ENCODE data around the gene NEURL1.

NEURL1 gene

GRCh38 chr10:103557455-103557854, 64.0 kb downstream of the NEURL1 start:
- DNase-seq (ENCODE audit: extremely low read depth in 1 of 2, low read depth in 1 of 2) = no peak

- no peak for DNase-seq (ENCODE audit: extremely low read depth in 1 of 2, low read depth in 1 of 2)
Observed at GRCh38 chr10:103558911-103559310, 65.4 kb downstream of the NEURL1 start.

GRCh38 chr10:103559776-103560175, 66.3 kb downstream of the NEURL1 start:
- DNase-seq (ENCODE audit: extremely low read depth in 1 of 2, low read depth in 1 of 2) = no peak

- DNase-seq (ENCODE audit: extremely low read depth in 1 of 2, low read depth in 1 of 2) = no peak
Observed at GRCh38 chr10:103560886-103561285, 67.4 kb downstream of the NEURL1 start.

- no peak for DNase-seq (ENCODE audit: extremely low read depth in 1 of 2, low read depth in 1 of 2)
Observed at GRCh38 chr10:103562383-103562782, 68.9 kb downstream of the NEURL1 start.

- no peak for DNase-seq (ENCODE audit: extremely low read depth in 1 of 2, low read depth in 1 of 2)
Observed at GRCh38 chr10:103563231-103564115, 70.0 kb downstream of the NEURL1 start.

GRCh38 chr10:103564116-103564501, 70.6 kb downstream of the NEURL1 start:
- DNase-seq (ENCODE audit: extremely low read depth in 1 of 2, low read depth in 1 of 2) = no peak

- DNase-seq (ENCODE audit: extremely low read depth in 1 of 2, low read depth in 1 of 2) = no peak
Observed at GRCh38 chr10:103564776-103565520, 71.4 kb downstream of the NEURL1 start.

GRCh38 chr10:103566536-103566935, 73.0 kb downstream of the NEURL1 start:
- no peak for DNase-seq (ENCODE audit: extremely low read depth in 1 of 2, low read depth in 1 of 2)

- DNase-seq (ENCODE audit: extremely low read depth in 1 of 2, low read depth in 1 of 2) = no peak
Observed at GRCh38 chr10:103568505-103568904, 75.0 kb downstream of the NEURL1 start.

- DNase-seq (ENCODE audit: extremely low read depth in 1 of 2, low read depth in 1 of 2) = no peak
Observed at GRCh38 chr10:103569896-103570295, 76.4 kb downstream of the NEURL1 start.

- DNase-seq (ENCODE audit: extremely low read depth in 1 of 2, low read depth in 1 of 2) = no peak
Observed at GRCh38 chr10:103570844-103571655, 77.5 kb downstream of the NEURL1 start.

GRCh38 chr10:103571656-103571975, 78.1 kb downstream of the NEURL1 start:
- no peak for DNase-seq (ENCODE audit: extremely low read depth in 1 of 2, low read depth in 1 of 2)

GRCh38 chr10:103572347-103573204, 79.1 kb downstream of the NEURL1 start:
- DNase-seq (ENCODE audit: extremely low read depth in 1 of 2, low read depth in 1 of 2) = no peak

GRCh38 chr10:103573205-103573487, 79.6 kb downstream of the NEURL1 start:
- DNase-seq (ENCODE audit: extremely low read depth in 1 of 2, low read depth in 1 of 2) = no peak

- no peak for DNase-seq (ENCODE audit: extremely low read depth in 1 of 2, low read depth in 1 of 2)
Observed at GRCh38 chr10:103574097-103575061, 80.9 kb downstream of the NEURL1 start.

GRCh38 chr10:103575416-103576075, 82.0 kb downstream of the NEURL1 start:
- DNase-seq (ENCODE audit: extremely low read depth in 1 of 2, low read depth in 1 of 2) = no peak

GRCh38 chr10:103576076-103576471, 82.6 kb downstream of the NEURL1 start:
- no peak for DNase-seq (ENCODE audit: extremely low read depth in 1 of 2, low read depth in 1 of 2)

GRCh38 chr10:103576862-103577261, 83.4 kb downstream of the NEURL1 start:
- no peak for DNase-seq (ENCODE audit: extremely low read depth in 1 of 2, low read depth in 1 of 2)

All from activated CD8-positive, alpha-beta memory T cell treated with anti-CD3 and anti-CD28 coated beads for 1 hour (primary cell).